HG02588 (cell line): ENCODE results near the gene FCGR1A.
A peak's percentile ranks its signal among the peaks of the same experiment; 100 is the strongest.
"Not testable (repeated sequence)": the region's sequence is repeated elsewhere in the genome, so short reads cannot be mapped to it uniquely, and the experiment has no call there.

Experiments used
- ATAC-seq: cut with Tn5 transposase; IDR thresholded peaks from one replicate; pipeline ENCODE4 v1.9.1; 2021; ENCODE audit warnings: mild to moderate bottlenecking, moderate library complexity; ENCODE audit not compliant: unreplicated experiment

Gene FCGR1A

DNA sequence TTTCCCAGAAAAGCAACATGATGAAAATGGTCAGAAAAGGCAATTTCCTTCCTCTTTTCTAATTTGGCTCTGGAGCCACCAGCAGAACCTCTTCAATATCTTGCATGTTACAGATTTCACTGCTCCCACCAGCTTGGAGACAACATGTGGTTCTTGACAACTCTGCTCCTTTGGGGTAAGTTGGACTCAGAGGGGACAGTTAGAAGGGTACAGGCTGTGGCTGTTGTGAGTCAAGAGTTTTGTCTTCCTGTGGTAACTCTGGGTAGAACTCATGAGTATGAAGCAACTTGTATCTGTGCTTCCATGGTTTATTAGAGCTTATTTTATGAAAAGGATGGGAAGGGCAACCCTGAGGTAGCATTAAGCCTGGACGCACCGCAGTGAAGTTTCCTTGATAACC lies at the start of gene FCGR1A:
FCGR1A (plus strand) TSS at position 95 of the 400 bp plus-strand sequence; CDS start at position 145, 50 bp downstream.
- ATAC-seq: not testable (repeated sequence)

- not testable (repeated sequence) for ATAC-seq
These were observed 49.7 kb upstream of the FCGR1A start for GRCh38 chr1:149732781-149733180.

DNA sequence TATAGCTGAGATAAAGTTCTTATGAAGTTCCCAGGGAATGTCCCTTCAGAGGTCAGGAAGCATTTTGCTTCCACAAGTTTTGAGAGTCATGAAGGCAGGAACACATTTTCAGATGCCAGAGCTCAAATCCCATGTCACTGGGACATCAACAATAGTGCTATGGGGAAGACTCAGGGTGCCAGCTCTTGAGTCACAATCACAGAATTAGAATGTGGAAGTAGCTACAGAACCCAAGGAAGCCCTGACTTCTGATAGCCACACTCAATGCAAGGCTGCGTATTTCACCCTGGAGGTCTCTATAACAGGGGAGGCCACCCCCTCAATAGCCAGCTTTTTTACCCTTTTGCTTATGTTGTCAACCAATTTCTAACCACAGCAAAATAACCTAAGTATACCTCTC lies 47.8 kb upstream of the FCGR1A start:
- ATAC-seq: not testable (repeated sequence)

GRCh38 chr1:149740148-149740581 lies 42.3 kb upstream of the FCGR1A start:
- ATAC-seq: peak; percentile 42

GRCh38 chr1:149740590-149741230 lies 41.8 kb upstream of the FCGR1A start:
- ATAC-seq: not testable (repeated sequence)

GRCh38 chr1:149741914-149742313 lies 40.6 kb upstream of the FCGR1A start:
- not testable (repeated sequence) for ATAC-seq

DNA sequence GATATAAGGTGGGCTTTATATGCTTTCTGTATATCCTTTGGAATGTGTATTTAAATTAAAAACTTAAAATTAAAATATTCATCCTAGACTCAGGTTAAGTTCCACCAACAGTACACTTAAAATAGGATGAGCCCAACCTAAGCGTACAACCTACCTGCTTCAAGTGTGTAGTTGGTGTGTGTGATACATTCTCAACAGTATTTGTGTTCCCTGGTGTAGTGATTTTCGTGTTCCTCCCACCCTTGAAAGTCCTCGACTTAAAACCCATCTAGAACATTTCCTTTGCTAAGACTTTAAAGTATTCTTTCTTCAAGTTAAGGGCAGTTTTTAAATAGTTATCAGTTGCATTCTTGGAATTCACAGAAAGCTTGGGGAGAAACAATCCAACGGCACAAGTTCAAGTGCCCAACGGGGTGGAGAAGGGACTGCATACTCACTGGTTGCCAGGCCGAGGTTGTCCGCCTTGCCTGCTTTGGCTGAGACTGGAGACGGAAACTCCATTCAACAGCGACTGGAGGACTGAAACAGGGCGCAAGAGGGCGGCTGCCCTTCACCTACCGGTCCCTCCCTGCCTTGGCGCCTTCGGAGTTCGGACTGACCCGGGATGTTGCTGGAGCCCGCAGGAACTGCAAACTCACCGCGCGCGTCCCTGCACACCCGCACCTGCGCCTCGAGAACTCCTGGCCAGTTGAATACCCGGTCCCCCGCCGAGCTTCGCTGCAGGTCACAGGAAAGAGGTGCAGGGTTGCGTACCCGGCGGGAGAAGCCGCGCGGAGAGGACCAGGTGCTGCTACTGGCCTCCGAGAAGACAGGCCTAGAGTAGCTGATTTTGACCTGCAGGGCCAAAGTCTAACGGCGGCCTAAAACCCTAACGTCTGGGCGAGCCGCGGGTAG lies 35.8 kb upstream of the FCGR1A start:
- not testable (repeated sequence) for ATAC-seq

- ATAC-seq: not testable (repeated sequence)
These were observed 34.9 kb upstream of the FCGR1A start for GRCh38 chr1:149747359-149748143.

DNA sequence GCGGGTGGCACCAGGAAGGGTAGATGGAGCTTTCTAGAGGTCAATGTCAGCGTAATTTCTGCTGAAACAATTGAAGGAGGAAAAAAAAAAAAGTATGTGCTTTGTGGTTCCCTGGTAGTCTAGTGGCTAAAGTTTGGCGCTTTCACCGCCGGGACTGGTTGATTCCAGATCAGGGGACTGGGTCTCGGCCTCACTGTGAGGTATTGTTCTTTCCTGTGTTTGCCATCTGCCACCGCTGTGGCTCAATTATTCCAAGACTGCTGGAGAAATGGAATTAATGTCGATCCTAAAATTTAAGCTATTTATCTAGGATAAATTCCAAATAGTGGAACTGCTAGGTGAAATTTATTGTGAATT lies 34.4 kb upstream of the FCGR1A start:
- ATAC-seq: not testable (repeated sequence)

DNA sequence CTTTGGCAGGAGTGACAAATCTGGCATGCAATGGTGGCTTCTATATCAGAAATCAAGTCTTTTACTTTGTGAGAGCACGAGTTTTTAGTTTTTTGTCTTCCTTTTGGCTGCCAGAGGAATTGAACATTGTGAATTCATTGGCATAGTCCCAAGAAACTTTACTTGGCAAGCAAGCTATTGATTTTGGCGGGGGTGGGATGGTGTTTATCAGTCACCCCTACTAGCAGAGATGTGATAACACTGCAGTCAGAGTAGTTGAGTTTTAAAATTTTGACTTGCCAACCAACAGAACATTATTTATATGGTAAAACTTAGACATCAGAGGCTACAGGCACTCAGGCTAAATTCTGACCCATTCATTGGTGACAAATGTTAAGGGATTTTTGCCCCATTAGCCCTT lies 31.9 kb upstream of the FCGR1A start:
- not testable (repeated sequence) for ATAC-seq

DNA sequence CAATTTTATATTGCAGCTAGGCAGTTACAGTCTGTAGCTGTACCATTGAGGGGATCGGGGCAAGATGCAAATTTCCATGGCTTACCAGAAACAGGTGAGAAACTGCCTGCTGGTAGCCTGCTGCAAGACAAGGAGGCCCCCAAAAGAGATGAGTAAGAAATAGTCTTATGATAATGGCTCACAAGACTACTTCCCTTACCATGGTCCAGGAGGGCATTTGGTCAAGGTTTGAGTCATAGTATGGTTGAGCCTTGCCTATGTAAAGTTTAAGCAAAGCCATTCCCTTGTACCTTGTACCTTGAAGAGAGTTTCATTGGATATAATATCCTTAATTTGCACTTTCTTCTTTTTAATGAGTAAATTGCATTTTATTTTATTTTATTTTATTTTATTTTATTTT lies 30.3 kb upstream of the FCGR1A start:
- ATAC-seq: not testable (repeated sequence)

- ATAC-seq: not testable (repeated sequence)
These were observed 29.0 kb upstream of the FCGR1A start for GRCh38 chr1:149753466-149753865.

- ATAC-seq: not testable (repeated sequence)
These were observed 27.2 kb upstream of the FCGR1A start for GRCh38 chr1:149755294-149755693.

- ATAC-seq: not testable (repeated sequence)
These were observed 20.2 kb upstream of the FCGR1A start for GRCh38 chr1:149762294-149762693.

- not testable (repeated sequence) for ATAC-seq
These were observed 18.2 kb upstream of the FCGR1A start for GRCh38 chr1:149764087-149764800.

- not testable (repeated sequence) for ATAC-seq
These were observed 16.3 kb upstream of the FCGR1A start for GRCh38 chr1:149766241-149766640.

DNA sequence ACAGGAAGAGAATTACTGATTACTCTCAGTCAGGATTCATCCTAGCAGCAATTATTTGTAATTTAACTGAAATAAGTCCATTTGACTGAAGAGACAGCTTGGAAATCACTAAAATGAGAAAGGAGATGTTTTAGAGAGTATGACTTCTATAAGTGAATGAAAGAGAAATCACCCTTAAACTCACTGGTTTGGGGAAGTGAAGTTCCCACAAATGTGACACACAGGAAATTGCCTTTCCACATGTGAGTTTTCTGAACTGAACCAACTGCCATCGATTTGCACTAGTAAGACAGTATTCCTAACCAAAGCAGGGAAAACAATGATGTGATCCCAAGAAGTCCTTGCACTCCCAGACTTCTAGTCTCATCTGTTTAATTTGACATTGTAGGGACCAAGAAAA lies 13.3 kb upstream of the FCGR1A start:
- ATAC-seq: not testable (repeated sequence)

- ATAC-seq: not testable (repeated sequence)
These were observed 11.8 kb upstream of the FCGR1A start for GRCh38 chr1:149770661-149771060.

DNA sequence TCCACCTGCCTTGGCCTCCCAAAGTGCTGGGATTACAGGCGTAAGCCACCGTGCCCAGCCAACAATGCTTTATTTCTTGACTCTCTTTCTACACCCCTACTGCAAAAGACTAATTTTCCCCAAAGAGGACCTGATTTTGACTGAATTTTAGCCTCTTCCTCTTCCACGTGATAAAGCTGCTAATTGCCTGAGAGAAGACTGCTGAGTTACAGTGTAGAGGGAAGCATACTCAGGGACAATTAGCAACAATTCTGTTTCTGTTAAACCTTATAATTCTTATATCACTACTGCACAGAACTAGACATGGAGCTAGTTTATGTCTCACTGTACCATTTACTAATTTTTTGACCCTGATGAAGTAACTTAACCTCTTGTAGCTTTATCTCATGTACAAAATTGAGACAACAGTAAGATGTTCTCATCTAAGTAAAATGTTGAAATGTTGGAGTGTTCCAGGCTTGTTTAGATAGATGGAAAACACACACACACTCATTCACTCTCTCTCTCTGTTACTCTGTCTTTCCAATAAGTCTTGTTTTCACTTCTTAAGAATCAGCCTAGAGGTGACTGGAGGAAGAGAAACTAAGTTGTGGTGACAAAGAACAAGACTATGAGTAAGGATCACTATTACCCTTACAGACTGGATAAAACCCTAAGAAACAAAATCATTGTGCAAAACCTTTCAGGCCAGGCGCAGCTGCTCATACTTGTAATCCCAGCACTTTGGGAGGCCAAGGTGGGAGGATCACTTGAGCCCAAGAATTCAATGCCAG lies 10.7 kb upstream of the FCGR1A start:
- peak; percentile 91 for ATAC-seq
